SKM-1 (cell line): ENCODE results near the gene RITA1.

ENCODE experiments used
- DNase-seq: peaks from one replicate; lab custom pipeline; 2025; ENCODE audit not compliant: unreplicated experiment; lab: John Stamatoyannopoulos, UW

The RITA1 gene

DNA sequence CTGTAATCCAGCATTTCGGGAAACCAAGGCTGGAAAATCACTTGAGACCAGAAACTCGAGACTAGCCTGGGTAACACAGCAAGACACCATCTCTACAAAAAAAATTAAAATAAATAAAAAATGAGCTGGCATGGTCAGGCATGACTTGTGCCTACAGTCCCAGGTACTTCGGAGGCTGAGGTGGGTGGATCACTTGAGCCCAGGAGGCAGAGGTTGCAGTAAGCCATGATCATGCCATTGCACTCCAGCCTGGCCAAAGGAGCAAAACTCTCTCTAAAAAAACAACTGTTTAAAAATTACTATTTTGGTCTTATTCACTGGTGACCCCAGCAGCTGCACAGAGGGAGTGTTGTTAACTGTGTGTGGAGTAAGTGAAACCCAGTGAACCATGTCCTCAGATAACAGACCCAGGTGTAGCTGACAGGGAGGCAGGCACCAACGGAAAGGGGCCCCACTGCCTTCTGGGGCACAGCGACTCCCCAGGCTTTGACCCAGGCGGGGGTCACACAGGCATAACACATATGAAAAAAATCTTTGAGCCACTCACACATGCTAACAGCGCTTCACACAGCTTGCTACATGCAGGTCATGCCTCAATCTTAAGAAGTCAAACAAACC is 12.3 kb upstream of the RITA1 start:
- DNase-seq, result no peak

DNA sequence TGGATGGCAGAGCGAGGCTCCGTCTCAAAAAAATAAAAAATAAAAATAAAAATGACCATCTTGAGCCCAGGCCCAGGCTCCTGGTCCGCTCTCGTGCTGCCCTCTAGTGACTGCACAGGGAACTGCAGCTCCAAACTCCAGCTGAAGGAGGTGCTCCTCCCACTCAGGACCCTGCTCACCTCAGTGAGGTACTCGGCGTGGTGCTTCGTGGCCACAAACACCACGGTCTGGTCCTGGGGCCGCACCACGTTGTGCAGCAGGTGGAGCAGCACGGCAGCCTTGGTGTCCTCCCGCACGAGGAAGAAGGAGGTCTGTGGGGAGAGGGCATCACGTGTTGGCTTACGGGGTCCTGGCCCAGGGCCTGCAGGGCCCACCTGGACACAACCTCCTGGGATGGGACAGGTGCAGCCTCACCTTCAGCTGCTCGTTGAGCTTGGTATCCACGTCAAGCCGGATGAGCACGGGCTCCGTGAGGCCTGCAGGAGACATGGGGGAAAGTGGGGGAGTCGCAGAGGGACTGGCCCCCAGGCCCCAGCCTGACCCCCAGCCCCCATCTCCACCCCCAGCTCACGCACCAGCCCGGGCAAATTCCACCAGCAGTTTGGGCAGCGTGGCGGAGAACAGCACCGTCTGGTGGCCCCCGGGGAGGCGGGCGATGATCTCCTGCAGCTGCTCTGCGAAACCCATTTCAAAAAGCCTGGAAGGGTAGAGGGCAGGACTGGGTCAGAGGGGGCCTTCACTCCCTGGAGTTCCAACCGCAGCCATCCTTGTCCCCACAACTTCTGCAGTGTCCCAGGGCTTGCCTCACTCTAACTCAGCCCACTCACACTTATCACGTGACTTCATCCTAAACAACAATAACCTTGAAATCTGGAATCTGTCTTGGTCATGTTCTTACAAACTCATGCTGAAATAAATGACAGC is 10.8 kb upstream of the RITA1 start:
- DNase-seq, result no peak

DNA sequence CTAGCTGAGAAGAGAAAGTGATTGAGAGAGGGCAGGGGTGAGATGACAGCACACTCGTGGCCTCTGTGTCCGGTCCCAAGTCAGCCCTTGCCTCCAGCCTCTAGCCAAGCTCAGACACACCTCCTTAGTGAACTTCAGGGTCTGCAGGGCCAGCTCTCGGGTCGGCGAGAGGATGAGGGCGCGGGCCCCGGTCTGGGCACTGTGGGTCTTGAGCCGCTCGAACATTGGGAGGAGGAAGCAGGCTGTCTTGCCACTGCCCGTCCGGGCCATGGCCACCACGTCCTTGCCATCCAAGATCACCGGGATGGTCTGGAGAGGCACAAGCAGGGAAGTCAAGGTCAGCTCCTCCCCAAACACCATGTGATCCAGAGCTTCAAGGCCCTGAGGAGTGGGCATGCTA is 6.5 kb upstream of the RITA1 start:
- DNase-seq, result no peak

DNA sequence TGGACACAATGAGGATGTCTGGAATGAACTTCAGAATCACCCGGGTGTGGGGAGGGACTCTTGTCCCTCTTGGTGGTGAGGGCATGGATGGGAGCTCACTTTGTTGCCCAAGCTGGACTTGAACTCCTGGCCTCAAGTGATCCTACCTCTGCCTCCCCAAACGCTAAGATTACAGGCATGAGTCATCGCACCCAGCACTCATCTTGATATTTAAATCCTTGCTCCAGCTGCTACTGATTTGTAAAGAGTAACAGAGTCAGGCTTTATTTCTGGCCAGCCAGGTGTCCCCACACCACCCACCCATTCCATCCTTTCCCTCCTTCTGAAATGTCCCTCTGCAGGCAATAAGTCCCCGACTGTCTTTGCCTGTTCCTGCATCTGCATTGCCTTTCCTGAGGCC is 5.2 kb upstream of the RITA1 start:
- no peak for DNase-seq

DNA sequence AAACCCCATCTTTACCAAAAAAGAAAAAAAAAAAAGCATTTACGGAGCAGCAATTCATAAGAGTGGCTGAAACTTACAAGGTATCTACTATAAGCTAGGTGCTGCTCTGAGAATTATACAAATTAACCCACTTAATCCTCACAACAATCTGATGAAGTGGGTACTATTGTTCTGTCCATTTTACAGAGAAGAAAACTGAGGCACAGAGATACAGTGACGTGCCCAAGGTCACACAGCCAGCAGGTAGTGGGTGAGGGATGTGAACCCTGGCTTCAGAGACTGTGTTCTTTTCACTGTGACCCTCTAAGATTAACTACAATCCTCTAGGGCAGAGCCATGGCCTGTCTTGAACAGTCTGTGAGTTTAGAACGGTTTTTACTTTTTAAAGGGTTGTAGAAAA is 3.5 kb upstream of the RITA1 start:
- no peak for DNase-seq

DNA sequence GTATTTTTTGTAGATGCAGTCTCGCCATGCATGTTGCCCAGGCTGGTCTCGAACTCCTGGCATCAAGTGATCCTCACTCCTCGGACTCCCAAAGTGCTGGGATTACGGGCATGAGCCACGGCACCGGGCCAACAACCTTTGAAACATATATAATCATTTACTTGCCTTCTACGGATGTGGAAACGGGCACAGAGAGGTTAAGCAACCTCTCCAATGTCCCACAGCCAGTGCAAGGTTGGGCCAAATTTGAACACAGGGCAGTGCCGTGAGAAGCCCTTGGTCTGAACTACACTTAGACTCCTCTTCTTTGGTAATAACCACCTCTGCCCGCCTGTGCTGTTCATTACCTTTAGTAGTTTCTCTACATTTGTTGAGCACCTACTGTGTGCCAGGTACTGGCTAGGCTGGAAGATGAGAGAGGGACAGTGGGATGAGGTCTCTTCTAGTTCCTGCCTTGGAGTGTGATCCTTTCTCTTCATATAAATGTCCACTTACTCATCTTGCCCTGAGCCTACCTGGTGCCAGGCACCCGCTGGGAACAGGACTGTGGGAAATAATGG is 2.4 kb upstream of the RITA1 start:
- DNase-seq, result no peak

DNA sequence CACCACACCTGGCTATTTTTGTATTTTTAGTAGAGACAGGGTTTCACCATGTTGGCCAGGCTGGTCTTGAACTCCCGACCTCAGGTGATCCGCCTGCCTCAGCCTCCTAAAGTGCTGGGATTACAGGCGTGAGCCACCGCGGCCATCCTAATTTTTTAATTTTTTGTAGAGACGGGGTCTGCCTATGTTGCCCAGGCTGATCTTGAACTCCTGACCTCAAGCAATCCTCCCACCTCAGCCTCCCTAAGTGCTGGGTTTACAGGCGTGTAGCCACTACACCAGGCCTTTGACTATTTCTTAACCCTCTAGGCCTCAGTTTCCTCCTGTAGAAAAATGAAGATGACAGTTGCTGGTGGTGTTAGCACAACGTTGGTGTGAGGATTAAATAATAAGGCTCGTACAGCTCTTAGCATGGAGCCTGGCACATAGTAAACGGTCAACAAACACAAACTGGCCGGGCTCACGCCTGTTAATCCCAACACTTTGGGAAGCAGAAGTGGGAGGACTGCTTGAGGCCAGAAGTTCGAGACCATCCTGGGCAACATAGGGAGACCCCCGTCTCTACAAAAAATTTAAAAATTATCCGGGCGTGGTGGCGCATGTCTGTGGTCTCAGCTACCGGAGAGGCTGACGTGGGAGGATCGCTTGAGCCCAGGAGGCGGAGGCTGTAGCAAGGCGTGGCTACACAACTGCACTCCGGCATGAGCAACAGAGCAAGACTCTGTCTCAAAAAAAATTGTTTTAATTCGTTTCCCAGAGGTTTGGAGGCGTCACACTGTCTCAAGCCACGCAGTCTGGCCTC is 1.2 kb upstream of the RITA1 start:
- no peak for DNase-seq

DNA sequence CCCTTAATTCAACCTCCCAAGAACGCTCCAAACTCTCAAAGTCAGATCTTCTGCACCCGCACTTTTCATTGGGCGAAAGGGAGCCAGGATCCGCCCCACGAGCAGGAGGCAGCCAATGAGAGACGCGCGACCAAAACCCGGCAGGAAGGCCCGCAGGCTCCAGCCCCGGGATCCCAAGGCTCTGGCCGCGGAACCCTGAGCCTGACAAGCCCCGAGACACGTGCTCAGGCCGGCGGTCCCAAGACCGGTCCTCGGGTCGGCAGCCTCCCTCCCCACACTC is 681 bp upstream of the RITA1 start:
- DNase-seq, result peak; percentile 27

DNA sequence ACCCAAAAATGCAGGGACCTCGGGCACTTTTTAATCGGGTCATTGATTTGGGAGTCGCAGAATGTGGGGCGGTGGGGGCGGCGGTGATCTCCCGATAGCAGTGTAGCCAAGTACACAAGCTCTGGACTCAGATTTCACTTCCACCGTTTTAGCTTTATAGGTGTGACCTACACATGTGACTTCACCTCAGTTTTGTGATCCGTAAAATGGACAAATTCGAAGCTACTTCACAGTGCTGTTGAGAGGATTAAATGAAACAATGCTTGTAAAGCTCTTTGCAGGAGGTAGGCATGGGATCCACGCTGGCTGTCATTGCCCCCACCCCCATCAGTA is 478 bp downstream of the RITA1 start:
- no peak for DNase-seq

DNA sequence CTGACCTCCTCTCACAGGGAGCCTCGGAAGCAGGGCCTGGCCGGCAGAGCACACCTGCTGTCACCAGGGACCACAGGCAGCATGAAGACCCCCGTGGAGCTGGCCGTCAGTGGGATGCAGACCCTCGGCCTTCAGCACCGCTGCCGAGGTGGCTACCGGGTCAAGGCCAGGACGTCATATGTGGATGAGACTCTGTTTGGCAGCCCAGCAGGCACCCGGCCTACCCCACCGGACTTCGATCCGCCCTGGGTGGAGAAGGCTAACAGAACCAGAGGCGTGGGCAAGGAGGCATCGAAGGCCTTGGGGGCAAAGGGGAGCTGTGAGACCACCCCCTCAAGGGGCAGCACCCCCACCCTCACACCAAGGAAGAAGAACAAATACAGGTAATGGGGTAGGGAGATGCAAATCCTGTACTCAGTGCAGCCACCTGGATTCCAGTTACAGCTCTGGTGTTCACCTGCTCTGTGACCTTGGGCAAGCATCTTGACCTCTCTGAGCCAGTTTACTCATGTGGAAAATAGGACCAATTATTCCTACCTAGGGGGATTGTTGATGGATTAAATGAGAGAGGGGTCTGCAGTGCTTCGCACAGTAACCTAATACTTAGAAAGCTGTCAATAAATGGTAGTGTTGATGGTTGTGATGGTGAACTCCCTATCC is 1.3 kb downstream of the RITA1 start:
- no peak for DNase-seq

DNA sequence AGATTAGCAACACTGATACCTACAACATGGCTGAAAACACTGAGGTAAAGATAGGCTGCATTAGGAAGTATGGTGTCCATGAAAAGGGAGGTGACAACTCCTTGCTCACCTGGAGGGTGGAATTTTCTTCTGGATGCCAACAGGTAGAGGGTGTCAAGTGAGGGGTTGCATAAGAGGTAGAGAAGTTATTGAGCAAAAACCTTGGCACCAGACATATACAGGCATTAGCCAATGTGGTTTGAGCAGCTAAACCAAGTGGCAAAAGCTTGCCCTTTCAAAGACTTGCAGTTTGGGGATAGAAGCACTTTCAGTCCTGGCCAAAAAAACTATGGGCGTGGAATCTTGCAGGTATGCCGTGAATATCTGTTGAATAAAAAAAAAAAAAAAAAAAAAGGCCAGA is 3.8 kb downstream of the RITA1 start:
- no peak for DNase-seq

DNA sequence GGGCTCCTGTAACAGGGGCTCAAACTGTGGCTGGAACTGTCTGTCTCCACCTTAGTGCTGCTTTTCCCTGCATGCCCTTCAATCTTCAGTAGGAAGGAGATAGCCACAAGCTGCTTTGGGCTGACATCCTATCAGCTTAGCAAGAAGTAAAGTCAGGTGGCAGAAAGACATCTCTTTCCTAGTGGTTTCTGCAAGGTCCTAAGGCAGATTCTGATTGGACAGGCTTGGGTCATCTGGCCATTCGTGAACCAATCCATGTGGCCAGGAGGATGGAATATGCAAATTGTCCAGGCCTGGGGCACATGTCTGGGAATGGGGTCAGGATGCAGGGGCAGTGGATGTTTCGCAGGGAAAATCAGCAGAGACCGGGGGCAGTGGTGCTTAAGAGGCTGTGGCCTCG is 5.2 kb downstream of the RITA1 start:
- no peak for DNase-seq

DNA sequence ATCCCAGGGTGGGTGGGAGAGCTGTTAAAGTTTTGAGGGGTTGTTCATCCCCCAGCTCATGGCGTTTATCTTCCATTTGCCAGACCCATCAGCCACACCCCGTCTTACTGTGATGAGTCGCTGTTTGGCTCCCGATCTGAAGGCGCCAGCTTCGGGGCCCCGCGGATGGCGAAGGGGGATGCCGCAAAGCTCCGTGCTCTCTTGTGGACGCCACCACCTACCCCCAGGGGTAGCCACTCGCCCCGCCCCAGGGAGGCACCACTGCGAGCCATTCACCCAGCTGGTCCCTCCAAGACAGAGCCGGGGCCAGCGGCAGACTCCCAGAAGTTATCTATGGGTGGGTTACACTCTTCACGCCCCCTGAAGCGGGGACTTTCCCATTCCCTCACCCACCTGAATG is 5.7 kb downstream of the RITA1 start:
- no peak for DNase-seq

DNA sequence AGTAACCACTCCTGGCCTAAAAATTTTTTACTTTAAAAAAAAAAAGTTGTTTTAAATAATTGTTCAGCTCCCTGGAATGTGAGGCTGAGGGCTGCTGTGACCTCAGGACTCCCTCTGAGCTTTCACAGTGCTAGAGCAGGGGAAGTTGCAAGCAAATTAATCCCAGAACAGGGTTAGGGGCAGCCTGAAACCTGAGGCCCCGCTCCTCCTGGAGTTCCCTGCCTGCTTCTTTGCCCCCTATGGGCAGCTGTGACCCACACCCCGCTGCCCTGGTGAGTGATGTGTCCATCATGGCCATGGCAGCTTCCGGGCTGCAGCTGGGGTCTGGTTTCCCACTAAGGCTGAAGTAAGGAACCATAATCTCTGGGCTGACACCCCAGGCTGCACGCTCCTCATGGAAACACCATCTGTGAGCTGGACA is 9.5 kb downstream of the RITA1 start:
- no peak for DNase-seq

DNA sequence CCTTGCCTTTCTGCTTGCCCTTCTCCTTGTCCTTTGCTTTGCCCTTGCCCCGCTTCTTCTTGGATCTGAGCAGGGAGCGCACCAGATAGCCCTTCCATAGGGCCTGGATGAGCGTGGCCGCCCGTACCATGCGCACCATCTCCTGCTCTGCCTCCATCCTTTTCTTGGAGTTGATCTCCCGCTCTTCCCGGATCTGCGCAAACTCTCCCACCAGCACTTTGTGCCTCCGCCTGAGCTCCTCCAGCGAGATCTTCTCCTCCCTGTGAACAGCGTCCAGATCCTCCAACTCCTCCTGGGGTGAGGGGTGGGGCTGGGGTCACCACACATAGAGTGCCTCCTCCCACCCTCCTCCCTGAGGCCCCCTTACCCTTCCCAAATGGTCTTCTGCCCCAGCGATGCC is 10.1 kb downstream of the RITA1 start:
- DNase-seq, result no peak

DNA sequence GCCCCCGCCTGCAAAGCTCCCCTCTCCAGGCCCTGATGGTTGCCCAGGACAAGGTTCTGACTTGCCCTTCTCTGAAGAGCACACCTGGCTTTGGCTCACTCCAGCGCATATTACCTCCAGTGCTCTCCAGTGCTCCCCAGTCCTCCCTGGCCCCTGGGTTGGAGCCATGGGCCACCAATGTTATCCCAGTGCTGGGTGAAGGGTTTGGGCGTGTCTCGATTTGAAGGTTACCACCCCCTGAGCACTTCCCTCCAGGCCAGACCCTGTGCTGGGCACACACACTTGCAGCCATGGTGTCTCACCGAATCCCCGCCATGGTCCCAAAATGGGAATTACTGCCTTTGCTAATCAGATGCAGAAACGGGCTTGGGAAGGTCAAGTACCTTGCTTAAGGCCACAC is 11.1 kb downstream of the RITA1 start:
- no peak for DNase-seq

DNA sequence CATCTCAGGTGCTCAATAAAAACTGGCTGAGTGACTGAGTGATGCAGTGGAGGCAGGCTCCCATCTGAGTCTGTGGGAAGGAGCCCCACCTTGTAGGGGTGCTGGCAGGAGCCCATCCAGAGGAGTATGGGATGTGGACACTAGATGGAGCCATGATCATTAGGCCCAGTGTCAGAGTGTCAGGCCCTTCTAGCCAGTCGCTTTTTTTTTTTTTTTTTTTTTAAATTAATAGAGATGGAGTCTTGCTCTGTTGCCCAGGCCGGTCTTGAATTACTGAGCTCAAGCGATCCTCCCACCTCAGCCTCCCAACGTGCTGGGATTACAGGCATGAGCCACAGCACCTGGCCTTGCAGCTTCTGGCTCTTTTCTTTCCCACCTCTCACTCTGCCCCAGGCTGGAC is 11.5 kb downstream of the RITA1 start:
- peak; percentile 15 for DNase-seq

DNA sequence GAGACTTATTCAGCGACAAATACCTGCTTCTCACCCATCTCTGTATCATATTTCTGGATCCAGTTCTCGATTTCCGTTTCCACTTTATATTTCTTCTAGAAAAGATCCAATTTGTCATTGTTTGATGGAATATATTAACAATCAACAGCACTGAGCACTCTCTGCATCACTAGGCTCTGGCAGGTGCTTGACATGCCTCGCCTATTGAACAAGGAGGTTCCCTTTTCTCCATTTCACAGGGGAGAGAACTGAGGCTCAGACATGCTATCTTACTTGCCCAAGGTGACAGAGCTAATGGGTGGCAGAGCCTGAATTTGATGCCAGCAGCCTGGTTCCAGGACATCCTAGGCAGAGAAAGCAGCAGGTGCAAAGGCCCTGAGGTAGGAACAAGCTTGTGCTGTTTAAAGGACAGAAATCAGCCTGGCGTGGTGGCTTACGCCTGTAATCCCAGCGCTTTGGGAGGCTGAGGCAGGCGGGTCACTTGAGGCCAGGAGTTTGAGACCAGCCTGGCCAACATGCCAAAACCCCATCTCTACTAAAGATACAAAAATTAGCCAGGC is 12.1 kb downstream of the RITA1 start:
- no peak for DNase-seq

DNA sequence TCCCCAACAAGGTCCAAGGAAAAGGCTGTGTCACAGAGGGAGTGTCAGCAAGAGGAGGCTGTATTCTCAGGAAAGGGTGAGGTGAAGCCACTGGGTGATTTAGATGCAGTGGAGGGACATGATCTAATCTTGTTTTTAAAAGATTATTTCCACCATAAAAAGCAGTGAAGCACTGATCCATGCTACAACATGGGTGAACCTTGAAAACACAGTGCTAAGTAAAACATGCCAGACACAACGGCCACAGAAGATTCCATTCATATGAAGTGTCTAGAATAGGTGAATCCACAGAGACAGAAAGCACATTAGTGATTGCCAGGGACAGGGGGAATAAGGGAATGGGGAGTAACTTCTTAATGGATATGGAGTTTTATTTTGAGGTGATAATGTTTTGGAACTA is 12.8 kb downstream of the RITA1 start:
- DNase-seq, result no peak

DNA sequence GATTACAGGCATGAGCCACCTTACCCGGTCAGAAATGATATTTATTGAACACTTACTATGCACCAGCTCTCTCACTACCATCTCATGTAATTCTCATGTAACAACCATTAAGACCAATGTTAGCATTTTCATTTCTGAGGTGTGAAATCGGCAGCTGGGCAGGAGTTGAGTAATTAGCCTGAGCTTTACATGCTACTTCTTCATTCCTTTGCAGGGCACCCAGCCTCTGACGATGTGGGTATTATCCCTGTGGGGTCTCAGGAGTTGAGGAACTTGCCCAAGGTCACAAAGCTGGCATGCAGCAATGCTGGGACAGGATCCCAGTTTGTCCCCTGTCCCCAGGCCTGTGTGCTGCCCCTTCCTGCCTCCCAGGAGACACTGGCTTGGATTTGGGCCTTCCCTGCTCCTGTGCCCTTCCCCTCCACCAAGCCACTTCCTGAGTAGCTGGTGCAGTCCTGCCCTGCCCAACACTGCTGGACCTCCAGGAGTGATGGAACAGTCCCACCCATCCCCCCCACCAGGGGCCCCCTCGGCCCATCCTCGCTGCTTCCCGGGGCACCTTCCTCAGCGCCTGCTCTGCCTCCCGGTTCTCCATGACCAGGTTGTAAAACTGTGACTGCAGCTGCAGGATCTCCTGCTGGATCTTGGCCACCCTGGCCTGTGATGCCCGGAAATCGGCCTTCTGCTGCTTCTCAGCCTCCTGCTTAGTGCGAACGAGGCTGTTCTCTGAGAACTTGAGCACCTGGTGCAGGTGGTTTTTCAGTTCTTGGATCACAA is 14.7 kb downstream of the RITA1 start:
- DNase-seq, result no peak
